HG03442 (cell line): Measurements from ENCODE around the gene UGDH.
A peak's percentile ranks its signal among the peaks of the same experiment; 100 is the strongest.
"Not testable (repeated sequence)": the region's sequence is repeated elsewhere in the genome, so short reads cannot be mapped to it uniquely, and the experiment has no call there.

Source experiments
- ATAC-seq: cut with Tn5 transposase; IDR thresholded peaks from one replicate; pipeline ENCODE4 v1.9.1; 2021; ENCODE audit warnings: mild to moderate bottlenecking, moderate library complexity; ENCODE audit not compliant: unreplicated experiment

The UGDH gene

GRCh38 chr4:39527296-39528060, at the start of gene UGDH:
TSS of gene UGDH (minus strand) at chr4:39527439. CDS start at chr4:39521512, 5,927 bp downstream.
- peak; percentile 92 for ATAC-seq

- no peak for ATAC-seq
Observed at GRCh38 chr4:39574946-39575345, 47.7 kb upstream of the UGDH start.

- ATAC-seq = no peak
Observed at GRCh38 chr4:39571504-39571903, 44.3 kb upstream of the UGDH start.

- no peak for ATAC-seq
Observed at GRCh38 chr4:39571054-39571453, 43.8 kb upstream of the UGDH start.

- ATAC-seq = no peak
Observed at GRCh38 chr4:39569209-39569608, 42.0 kb upstream of the UGDH start.

- no peak for ATAC-seq
Observed at GRCh38 chr4:39568805-39569204, 41.6 kb upstream of the UGDH start.

GRCh38 chr4:39565878-39566600, 38.8 kb upstream of the UGDH start:
- no peak for ATAC-seq

GRCh38 chr4:39563346-39563847, 36.2 kb upstream of the UGDH start:
- no peak for ATAC-seq

GRCh38 chr4:39562792-39563191, 35.6 kb upstream of the UGDH start:
- ATAC-seq = no peak

GRCh38 chr4:39559626-39560025, 32.4 kb upstream of the UGDH start:
- ATAC-seq = no peak

GRCh38 chr4:39555472-39555871, 28.2 kb upstream of the UGDH start:
- no peak for ATAC-seq

GRCh38 chr4:39548425-39549067, 21.3 kb upstream of the UGDH start:
- ATAC-seq = no peak

GRCh38 chr4:39544580-39545315, 17.5 kb upstream of the UGDH start:
- ATAC-seq = no peak

- ATAC-seq = not testable (repeated sequence)
Observed at GRCh38 chr4:39544080-39544479, 16.8 kb upstream of the UGDH start.

- ATAC-seq = no peak
Observed at GRCh38 chr4:39543034-39543433, 15.8 kb upstream of the UGDH start.

GRCh38 chr4:39542611-39543012, 15.4 kb upstream of the UGDH start:
- ATAC-seq = no peak

GRCh38 chr4:39541987-39542610, 14.9 kb upstream of the UGDH start:
- no peak for ATAC-seq

GRCh38 chr4:39539089-39539611, 11.9 kb upstream of the UGDH start:
- no peak for ATAC-seq

- ATAC-seq = no peak
Observed at GRCh38 chr4:39533541-39533940, 6.3 kb upstream of the UGDH start.

- not testable (repeated sequence) for ATAC-seq
Observed at GRCh38 chr4:39532237-39532636, 5.0 kb upstream of the UGDH start.
